NCI-H1417 (cell line): ENCODE measurements around the gene ACTC1.
"Not testable (repeated sequence)": the region's sequence is repeated elsewhere in the genome, so short reads cannot be mapped to it uniquely, and the experiment has no call there.

Experiments used
- DNase-seq, 3 experiments: peaks; one replicate each; lab custom pipeline; 2025; lab: John Stamatoyannopoulos, UW

Gene ACTC1

DNA sequence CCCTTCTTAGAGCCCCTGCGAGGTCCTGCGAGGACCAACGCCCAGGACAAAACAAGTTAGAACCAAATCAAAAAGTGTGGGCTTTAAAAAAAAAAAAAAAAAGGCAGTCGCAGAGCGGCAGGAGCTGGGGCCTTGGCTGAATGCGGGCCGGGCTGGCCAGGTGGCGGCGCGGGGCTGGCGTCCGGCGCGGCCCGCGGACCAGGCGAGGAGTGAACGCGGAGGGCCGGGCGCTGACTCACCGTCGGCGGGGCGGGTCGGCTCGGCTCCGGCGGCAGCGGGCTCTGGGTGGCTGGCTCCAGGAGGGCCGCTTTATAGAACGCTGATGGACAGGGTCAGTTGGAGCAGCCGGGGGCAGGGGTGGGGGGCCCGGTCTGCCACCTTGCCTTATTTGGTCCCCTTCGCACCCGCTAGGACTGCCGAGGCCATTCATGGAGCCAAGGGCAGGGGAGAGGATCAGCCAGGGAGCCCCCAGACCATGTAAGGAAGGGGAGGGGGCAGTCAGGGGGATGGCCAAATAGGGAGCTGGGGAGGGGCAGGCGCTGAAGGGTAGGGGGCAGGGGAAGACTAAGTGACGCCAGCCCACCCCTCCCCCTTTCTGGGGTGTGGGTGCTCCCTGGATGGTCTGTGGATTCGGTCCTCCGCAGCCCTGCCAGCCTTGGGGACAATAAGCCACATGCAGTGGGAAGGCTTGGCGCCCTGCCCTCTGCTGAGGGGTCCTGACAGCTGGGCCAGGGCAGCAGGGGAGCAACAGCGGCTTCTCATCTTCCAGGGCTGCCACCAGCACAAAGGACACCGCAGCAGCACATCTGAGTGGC, at the start of gene ACTC1:
ACTC1 (minus strand) TSS at position 283 of the 815 bp plus-strand sequence. CDS start 741 bp downstream, outside the sequence.
- no peak for DNase-seq

DNA sequence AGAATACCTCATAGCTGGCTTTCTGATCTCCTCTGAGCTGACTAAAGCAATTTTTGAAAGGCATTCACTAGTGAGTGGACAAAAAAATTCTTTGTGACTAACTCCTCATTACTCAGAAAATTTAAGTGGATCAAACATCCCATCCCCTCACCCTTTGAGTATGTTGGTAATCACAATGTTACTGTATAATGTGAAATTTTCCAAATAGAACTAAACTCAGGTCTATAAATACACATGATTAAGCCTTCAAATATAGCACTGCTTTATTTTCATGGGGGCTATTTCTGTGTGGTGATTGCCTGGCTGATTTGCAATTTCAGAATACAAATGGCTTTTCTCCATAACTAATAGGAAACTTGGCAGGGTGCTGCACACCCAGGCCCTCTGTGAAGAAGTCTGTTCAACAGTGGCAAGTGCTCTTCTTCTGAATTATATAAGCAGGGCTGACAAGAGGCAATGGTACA, 45.9 kb upstream of the ACTC1 start:
- no peak for DNase-seq

GRCh38 chr15:34838282-34838681, 42.9 kb upstream of the ACTC1 start:
- DNase-seq = no peak

DNA sequence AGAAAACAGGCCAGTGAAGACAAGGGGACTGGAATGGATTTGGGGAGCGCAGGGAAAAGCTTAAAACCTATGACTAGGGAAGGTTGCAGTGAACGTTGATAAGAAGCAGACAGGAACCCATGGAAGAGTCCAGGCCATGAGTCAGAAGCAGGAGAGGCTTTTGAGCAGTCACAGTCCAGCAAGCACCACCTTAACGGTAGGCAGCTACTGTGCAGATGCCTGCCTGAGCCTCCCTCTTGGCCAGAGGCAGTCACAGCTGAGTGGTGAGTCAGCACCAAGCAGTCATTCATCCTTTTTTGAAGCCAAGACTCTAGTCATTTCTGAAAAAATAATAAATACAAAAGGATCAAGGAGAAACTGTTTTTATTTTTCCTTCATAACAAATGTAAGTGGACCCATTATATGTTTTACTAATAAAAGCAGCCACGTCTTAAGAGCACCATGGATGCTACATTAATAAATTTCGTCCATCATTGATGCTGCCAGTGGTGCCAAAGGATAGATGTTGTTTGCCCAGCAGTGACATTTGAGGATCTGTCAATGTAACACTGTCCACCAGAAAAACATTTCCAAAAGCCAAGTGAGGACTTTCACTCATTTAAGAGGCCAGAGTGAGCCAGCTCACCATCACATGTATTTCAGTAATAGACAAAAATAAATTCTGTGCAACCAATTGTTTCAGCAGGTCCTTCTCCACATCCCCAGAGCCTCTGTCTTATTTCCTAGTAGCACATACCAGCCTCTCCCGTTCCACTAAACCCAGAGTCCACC, 42.1 kb upstream of the ACTC1 start:
- no peak for DNase-seq

- DNase-seq = no peak
Observed at GRCh38 chr15:34828145-34828911, 33.0 kb upstream of the ACTC1 start.

DNA sequence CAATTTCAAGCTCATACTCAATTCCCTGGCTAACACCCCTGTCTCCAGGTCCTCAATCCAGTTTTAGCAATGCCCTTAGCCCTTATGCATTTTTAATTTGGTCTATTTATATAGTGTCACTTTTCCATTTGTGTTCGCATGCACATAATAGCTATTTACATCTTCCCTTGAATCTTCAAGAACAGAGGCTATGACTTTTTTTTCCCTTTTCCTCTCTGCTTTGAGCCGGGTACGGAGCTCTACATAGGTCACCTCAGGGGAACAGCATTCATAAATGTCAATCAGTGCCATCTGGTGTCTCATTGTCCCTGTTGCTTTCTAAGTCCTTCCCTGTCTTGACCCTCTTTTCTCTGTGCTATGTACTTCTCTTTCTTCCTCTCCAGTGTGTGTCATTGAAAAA, 26.5 kb upstream of the ACTC1 start:
- no peak for DNase-seq

GRCh38 chr15:34820110-34820509, 24.8 kb upstream of the ACTC1 start:
- DNase-seq = no peak

DNA sequence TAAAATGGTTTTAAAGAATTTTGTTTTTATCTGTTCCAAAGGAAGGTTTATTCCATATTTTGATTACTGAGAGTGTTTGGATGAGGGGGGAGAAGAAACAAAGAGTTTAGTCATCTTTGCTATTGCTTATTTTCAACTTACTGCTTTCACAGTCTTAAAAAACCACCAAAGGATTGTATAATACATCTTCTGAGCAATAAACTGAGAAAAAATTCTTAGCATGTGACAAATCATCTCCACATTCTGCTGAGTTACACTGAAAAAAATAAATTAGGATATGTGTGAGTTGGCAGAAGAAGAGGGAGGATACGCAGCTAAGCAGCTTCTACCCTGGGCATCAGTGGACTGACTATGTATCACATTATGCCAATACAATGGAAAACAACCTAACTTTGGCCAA, 23.2 kb upstream of the ACTC1 start:
- DNase-seq = no peak

DNA sequence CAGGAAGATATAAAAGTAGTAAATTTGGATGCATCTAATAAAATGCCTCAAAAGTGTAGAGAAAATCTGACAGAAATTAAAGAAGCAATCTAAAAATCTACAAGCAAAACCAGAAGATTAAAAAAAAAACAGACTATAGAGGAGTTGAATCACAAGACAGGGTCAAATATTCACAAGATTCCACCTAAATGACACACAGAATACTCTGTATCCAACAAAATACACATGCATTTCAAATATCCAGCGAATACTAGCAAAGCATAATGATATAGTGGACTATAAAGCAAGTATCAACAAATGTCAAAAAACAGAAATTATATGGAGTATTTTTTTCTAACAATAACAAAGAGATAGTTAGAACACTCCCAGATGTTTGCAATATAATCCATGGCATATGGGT, 20.5 kb upstream of the ACTC1 start:
- DNase-seq = no peak

DNA sequence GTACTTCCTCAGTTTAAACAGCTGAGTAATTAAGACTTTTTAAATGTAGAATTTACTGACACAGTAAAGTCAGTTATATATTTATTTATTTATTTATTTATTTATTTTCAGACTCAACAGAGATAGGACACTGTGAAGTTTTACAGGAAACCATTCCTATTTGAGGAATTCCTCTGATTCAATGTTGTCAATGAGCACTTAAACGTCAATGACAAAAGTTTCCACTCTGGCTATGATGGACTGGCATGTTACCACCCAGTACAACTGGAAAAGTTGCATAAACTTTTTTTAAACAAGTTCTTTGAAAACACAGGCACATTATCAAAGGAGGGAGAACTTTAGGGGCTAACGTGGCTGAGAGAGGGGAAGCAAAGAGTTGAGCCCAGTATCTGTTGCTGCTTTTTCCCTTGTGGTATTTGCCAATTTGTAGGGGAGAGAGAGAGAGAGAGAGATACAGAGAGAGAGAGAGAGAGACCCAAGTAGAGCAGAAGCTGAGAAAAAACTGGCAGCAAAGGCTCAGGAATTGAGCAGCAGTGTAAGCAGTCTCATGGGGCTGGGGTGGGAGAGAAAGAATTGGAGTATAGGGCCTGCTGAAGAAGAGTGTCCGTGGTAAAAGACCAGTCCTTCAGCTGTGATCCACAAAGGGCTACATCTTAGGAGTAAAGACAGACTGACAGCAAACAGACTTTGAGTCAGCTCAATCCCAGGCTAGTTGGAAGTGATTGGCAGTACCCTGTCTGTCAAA, 18.3 kb upstream of the ACTC1 start:
- DNase-seq = no peak

- DNase-seq = not testable (repeated sequence)
Observed at GRCh38 chr15:34812868-34813365, 17.6 kb upstream of the ACTC1 start.

DNA sequence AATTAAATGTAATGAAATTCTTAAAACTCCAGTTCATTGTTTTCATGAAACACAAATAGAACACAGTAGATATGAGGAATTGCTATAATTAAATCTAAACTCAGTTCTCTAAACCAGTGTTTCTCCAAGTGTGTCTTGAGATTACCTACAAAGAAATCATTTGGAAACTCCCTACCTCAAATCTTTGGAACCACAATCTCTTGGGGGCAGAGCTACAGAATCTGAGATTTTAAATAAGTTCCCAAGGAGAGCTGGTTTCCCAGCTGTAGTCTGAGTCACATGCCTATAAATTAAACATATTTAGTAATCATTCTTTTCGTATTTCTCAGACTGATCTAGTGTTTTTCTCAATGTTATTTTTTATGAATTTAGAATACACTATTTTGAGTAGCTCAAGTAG, 17.0 kb upstream of the ACTC1 start:
- no peak for DNase-seq

DNA sequence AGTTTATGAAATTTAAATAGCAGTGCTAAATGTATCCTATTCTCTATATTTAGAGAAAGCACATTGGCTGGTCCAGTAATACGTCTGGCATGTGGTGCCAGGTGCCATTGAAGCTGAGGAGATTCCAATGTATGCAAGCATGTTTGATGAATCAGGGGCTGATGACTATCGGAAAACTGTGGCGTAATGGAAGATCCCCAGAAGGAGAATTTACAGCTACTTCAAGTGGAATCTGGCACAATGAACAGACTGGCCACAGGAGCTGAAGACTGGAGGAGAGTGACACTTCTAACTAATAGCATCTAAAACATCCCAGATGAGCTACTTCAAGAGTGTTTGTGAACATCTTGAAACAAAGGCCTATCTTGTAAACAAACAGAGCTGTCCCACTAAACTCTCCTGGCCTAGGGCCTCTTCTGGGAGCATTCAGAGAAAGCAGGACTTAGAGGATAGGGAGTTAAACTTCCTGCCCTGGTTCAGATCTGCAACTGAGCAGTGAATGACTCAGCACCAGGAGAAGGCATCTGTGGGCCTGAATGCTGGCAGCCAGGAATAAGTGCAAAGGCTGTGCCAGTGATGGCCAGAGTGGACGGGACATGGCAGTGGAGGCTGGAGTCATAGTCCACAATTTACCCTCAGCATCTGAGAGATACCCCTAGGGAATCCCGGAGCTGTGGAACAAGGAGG, 15.2 kb upstream of the ACTC1 start:
- no peak for DNase-seq

DNA sequence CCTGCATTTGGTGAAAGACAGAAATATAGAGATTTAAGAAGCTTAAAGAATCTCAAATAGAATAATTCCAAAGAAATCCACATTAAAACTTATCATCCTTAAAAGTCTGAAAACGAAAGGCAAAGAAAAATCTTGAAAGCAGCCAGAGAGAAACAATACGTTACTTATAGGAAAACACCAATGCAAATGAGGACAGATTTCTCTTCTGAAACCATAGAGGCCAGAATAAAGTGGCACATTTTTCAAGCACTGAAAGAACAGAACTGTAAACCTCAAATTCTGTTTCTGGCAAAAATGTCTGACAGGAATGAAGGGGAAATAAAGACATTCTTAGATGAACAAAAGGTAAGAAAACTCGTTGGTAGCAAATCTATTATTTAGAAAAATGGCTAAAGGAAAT, 13.8 kb upstream of the ACTC1 start:
- DNase-seq = no peak

DNA sequence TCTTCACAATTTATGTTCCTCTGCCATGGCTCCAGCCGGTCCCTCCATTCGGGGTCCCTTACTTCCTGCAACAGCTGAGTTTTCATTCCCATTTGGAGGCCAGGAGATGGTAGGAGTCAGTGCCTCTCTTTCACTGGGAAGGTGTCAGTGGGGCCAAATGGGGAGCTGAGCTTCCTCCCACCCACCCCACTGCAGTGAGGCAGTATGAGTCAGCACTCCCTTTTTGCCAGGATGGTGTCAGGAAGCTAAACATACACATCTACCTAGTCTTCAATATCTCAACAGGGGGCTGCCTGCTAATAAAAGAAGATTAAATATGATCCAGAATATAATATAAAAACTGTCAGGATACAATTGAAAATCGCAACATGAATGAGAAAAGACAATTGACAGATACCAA, 12.7 kb upstream of the ACTC1 start:
- no peak for DNase-seq

DNA sequence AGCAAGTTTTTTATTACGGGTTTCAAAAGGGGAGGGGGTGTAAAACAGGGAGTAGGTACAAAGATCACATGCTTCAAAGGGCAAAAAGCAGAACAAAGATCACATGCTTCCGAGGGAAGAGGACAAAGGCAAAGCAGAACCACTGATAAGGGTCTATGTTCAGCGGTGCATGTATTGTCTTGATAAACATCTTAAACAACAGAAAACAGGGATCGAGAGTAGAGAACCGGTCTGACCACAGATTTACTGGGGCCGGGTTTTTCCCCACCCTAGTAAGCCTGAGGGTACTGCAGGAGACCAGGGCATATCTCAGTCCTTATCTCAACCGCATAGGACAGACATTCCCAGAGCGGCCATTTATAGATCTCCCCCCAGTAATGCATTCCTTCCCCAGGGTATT, 11.9 kb upstream of the ACTC1 start:
- DNase-seq = not testable (repeated sequence)

DNA sequence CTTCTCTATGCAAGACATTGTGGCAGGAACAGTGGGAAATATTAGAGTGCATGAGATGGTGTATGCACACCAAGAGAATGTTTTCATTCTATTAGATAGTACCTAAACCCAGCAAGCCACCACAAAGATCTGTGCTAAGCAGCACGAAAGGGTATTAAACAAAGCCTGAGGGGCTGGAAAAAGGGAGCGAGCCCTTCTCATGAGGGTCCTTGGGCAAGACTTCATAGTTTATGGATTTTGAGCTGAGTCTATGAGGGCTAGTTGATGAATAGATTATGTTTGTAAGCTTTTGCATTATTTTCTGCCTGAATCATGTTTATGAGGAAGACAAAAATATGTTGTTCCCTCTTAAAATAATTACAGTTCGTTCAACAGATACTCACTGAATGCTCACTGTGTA, 9.4 kb upstream of the ACTC1 start:
- DNase-seq = no peak

DNA sequence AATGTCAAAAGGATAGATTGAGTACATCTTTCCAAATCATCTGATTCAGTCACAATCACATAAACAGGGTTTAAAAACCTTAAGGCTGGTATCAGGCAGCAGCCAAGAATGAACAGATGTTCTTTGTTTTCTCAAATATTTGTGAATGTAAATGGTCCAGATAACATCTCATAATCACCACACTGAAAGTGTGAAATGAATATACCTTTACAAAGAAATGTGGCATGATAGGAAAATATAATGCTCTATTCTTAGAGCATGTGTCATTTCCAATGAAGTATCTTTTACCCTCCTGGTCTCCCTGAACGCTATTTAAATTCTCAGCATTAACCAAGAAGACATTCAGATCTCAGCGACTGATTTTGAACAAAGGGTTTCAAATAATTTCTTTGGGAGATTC, 8.8 kb upstream of the ACTC1 start:
- DNase-seq = no peak

DNA sequence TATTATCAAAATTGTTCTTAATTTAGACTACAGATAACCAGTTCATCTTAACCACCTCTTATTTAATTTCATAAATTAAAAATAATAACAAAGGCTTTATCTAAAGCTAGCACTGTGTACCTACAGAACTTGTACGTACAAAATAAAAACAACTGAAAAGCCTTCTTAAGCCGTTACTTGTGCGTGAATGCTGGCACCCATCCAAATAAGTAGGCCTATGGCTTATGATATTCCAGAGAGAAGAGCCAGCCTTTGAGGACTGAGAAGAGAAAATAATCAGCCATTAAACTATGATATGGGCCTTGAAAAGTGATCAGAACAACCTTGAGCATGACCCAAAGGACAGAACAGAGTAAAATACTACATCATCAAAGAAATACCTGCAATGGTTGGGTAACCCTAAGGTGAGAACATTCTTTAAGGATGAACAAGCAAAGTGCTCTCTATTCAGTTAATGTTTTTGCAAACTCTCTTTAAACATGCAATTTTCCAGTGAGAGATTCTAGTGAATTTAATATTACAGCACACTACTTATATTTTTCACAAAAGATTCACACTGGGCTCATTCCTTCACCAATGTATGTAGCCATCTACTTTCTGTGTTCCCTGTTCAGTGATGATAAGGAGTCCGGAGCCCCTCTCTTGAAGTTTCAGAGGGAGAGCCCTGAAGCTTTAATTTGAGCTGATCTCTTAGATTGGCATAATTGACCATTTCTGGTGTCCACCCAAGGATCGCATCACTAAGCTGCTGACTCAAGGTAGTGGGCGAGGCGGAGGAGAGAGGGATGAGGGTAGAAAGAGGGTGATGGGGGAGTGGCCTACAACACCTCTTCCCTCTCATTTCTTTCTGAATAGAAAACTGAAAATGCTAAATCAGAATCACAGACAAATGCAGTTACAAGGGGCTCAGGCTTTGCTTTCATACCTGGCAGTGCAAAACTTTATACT, 7.7 kb upstream of the ACTC1 start:
- DNase-seq = peak in 1 of 3 experiments; percentile 10

DNA sequence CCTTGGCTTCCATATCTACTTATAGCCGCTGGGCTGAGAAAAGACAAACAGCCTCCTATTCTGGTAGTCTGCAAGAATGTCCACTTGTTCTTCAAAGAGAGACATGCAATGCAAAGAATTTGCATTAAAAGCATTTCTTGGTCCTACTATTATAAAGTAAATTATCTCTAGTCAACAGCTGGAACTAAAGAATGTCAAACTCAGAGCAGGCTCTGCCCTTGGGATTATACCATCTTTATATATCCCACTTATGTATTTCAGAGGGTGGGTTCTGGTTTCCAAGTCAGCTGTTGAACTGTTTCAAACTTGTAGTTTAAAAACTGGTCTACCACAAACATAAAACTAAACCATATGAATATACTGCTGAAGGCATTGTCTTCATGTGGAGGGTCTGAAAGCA, 7.0 kb upstream of the ACTC1 start:
- no peak for DNase-seq
